D721Med (cell line): Measurements from ENCODE around the gene ITGA1.

ENCODE experiments used
- DNase-seq: peaks from one replicate; pipeline ENCODE4 v3.0.0; 2011; ENCODE audit warnings: low spot score; ENCODE audit not compliant: insufficient read length
- FAIRE-seq: peaks from 2 replicates; lab custom pipeline; 2011; peaks lifted over from hg19 to GRCh38; lab: Jason Lieb, UNC
- TF ChIP-seq, protein P1 (sequence below): IDR thresholded peaks from 2 replicates; pipeline ENCODE4 v1.5.1; 2012; ENCODE audit warnings: mild to moderate bottlenecking, control low read depth; ENCODE audit not compliant: insufficient read depth; ENCODE audit errors: missing control alignments

Gene ITGA1

DNA sequence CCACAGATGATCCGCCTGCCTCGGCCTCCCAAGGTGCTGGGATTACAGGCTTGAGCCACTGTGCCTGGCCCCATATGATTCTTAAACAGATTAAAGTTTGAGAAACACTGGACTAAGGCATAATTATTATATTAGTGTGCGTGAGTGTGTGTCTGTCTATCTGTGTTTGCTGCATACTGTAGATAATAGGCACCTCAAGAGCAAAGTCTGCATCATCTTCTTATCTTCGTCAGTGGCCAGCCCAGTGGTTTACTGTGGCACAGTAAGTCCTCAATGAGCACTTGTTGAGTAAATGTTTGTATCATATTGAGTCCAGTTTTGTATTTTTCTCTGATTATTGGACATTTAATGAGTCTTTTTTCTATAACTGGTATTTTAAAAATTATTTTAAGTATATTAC lies 81.7 kb downstream of the ITGA1 start:
- FAIRE-seq (no peak), DNase-seq (no peak)
- TF ChIP-seq, protein P1, sequence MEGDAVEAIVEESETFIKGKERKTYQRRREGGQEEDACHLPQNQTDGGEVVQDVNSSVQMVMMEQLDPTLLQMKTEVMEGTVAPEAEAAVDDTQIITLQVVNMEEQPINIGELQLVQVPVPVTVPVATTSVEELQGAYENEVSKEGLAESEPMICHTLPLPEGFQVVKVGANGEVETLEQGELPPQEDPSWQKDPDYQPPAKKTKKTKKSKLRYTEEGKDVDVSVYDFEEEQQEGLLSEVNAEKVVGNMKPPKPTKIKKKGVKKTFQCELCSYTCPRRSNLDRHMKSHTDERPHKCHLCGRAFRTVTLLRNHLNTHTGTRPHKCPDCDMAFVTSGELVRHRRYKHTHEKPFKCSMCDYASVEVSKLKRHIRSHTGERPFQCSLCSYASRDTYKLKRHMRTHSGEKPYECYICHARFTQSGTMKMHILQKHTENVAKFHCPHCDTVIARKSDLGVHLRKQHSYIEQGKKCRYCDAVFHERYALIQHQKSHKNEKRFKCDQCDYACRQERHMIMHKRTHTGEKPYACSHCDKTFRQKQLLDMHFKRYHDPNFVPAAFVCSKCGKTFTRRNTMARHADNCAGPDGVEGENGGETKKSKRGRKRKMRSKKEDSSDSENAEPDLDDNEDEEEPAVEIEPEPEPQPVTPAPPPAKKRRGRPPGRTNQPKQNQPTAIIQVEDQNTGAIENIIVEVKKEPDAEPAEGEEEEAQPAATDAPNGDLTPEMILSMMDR: no peak

DNA sequence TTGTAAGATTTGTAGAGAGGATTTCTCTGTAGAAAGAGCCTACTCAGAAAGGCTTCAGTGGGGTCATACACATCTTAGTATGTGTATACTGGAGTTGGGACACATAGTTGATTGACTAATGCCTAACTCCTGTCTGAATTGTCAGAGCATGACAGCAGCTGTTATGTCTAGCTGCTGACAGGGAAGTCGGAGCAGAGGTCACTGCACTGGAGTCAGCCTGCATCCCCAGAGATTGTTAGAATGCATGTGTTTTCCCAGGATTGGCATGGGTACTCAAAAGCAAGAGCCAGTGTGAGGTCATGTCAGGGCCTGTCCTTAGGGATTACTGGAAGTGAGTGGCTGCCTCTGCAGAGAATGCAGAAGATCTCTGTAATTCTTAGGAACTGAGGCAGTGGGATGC lies 82.7 kb downstream of the ITGA1 start:
- no peak for DNase-seq
- TF ChIP-seq, protein P1: no peak
- no peak for FAIRE-seq

DNA sequence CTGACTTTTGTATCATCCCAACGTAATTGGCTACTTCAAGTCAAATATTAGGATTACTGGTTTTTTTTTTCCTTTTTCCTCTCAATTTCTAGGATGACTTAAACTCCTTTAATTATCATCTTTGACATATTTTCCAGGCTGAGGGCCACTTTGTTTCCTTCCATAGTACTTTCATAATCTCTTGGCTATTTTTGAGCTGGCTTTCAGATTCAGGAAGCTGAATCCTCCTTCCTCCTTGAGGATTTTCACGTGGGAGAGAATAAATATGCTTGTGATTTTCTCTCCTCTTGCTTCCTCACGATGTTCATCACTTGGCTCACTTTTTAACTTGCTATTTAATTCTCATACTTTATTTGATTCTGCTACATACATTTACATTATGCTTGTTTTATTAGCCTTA lies 88.1 kb downstream of the ITGA1 start:
- DNase-seq (no peak), FAIRE-seq (no peak)
- TF ChIP-seq, protein P1: no peak

DNA sequence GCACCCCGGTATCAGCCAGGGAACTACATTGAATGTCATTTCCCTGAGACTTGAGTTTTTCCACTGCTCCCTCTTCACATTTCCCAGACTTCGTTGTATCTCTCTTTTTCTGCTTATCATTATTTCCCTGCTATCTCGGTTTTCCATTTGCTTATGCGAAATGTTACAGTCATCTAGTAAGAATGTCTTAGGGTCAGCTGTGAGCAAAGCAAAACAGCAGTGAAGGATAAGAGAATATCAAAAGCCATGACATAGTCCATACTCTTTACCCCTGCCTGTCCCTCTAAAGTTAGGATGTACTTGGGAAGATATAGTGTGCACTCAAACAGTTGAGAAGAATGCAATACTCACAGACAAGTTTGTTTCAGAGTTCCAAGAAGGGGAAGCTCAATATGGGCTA lies 88.7 kb downstream of the ITGA1 start:
- FAIRE-seq: no peak
- DNase-seq: no peak
- TF ChIP-seq, protein P1: no peak

DNA sequence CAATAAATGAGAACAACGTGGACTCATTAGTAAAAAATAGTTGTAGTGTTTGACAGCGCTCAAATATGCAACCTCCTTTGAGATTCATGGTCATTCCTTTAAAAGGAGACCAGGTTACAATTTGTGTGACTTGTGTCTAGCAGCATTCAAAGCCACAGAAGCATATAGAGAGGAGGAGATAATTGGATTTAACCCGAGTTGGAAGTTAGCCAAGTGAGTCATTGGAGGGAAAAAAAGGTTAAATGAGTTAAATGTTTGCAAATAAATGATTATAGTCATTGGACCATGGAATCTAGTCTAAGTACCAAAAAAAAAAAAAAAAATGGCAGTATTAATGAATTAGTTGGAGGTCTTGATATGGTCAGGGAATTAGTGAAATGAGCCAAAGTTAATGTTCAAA lies 90.9 kb downstream of the ITGA1 start:
- DNase-seq: no peak
- FAIRE-seq: no peak
- TF ChIP-seq, protein P1: no peak

DNA sequence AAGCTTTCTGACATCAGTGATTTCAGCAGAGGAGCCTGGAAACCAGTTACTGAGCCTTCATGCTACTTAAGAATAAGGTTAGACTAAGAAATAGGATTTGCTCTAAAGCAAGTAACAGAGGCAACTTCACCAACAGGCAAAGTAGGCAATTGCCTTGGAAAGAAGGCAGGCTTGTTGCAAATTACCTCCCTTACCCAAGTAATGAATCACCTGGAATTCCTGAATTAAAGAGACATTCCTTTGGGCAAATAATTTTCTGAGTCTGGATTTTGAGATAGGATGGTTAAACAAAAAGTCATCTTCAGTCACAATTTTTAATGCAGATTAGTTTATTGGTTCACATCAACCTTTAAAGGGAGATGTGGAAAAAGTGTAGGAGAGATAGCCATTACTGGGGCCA lies 92.8 kb downstream of the ITGA1 start:
- TF ChIP-seq, protein P1: no peak
- FAIRE-seq: no peak

DNA sequence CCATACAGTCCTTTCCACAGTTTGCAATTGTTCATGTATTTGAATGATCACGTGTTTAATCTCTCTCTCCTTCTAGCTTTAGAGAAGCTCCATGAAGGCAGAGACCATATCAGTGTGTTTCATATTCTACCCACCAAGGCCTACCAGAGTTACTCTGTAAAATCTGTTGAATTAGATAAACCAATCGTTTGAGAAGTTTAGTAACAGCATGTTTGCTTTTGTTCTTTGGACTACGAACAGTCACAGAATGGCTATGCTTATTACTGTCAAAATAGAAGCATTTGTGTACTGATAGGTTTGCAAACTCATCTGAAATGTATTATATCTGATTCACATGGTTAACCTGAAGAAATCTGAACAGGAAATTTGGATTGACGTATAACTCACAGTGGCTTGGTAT lies 93.8 kb downstream of the ITGA1 start:
- no peak for DNase-seq
- TF ChIP-seq, protein P1: no peak
- FAIRE-seq: no peak

More for the DNA sequence above, 92.8 kb downstream of the ITGA1 start:
- no peak for DNase-seq
